SH-SY5Y (cell line): ENCODE data around the gene ODAD3.

Source experiments
- GATA2 ChIP-seq: IDR thresholded peaks from 2 replicates; pipeline ENCODE4 v1.6.1; 2011; ENCODE audit warnings: mild to moderate bottlenecking, low read depth, low read length
- GATA3 ChIP-seq: IDR thresholded peaks from 2 replicates; pipeline ENCODE4 v1.6.1; 2011; ENCODE audit warnings: low read depth, mild to moderate bottlenecking, low read length, moderate library complexity

GRCh38 chr19:11418549-11419506 lies 16.1 kb downstream of the ODAD3 start, which contains the start of gene RGL3:
- TF ChIP-seq GATA2 (no peak), GATA3 (no peak)
